ENCODE results near the gene STN1. TPM values are rescaled to one million over a fixed set of nuclear protein-coding genes. Genes with fewer than 3 reads are reported as not detected.

STN1 gene
- total RNA-seq, 1 donor from 2014 or later: 57.1 TPM

DNA sequence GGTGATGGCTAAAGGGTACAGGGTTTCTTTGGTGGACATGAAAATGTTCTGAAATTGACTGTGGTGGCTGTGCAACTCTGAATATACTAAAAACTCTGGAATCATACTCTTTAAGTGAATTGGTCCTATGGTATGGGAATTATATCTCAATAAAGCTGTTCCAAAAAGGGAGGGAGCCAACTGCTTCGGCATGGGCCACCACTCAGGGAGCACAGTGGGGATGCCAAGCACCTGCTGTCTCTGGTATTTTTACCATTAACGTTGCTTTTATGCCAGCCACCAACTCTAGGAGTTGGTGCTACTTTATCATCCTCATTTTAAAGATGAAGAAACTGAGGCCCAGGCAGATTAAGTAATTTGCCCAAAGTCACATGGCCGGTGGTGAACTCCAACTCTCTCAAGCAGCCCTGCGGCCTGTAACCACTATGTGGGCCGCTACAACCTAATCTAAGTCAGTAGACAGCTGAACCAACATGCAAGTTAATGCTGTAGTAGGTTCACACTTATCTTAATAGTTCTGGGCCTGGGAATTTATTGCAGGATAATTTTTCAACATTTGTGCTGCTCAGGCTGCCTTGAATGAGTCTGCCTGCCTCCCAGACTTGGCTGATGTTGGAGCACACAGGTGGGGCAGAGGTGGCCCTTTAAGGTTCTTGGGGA lies 83.4 kb downstream of the STN1 start:
- Mint-ChIP-seq H3K36me3 (ENCODE audit: unreplicated experiment) (no peaks in the 10 kb centered on the region), H3K4me3 (ENCODE audit: unreplicated experiment) (no peak overlapping the region), H3K27ac (ENCODE audit: unreplicated experiment) (no peak overlapping the region), H3K4me1 (ENCODE audit: low read depth, unreplicated experiment) (peaks cover 17% of the 10 kb centered on the region), H3K27me3 (ENCODE audit: unreplicated experiment) (peaks cover 4% of the 10 kb centered on the region), H3K9me3 (ENCODE audit: unreplicated experiment) (no peaks in the 10 kb centered on the region)
- TF ChIP-seq, protein P1, sequence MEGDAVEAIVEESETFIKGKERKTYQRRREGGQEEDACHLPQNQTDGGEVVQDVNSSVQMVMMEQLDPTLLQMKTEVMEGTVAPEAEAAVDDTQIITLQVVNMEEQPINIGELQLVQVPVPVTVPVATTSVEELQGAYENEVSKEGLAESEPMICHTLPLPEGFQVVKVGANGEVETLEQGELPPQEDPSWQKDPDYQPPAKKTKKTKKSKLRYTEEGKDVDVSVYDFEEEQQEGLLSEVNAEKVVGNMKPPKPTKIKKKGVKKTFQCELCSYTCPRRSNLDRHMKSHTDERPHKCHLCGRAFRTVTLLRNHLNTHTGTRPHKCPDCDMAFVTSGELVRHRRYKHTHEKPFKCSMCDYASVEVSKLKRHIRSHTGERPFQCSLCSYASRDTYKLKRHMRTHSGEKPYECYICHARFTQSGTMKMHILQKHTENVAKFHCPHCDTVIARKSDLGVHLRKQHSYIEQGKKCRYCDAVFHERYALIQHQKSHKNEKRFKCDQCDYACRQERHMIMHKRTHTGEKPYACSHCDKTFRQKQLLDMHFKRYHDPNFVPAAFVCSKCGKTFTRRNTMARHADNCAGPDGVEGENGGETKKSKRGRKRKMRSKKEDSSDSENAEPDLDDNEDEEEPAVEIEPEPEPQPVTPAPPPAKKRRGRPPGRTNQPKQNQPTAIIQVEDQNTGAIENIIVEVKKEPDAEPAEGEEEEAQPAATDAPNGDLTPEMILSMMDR (IDR thresholded peaks at IDR 0.05; ENCODE audit: partially characterized antibody, unreplicated experiment): no peak
- no peak for DNase-seq

DNA sequence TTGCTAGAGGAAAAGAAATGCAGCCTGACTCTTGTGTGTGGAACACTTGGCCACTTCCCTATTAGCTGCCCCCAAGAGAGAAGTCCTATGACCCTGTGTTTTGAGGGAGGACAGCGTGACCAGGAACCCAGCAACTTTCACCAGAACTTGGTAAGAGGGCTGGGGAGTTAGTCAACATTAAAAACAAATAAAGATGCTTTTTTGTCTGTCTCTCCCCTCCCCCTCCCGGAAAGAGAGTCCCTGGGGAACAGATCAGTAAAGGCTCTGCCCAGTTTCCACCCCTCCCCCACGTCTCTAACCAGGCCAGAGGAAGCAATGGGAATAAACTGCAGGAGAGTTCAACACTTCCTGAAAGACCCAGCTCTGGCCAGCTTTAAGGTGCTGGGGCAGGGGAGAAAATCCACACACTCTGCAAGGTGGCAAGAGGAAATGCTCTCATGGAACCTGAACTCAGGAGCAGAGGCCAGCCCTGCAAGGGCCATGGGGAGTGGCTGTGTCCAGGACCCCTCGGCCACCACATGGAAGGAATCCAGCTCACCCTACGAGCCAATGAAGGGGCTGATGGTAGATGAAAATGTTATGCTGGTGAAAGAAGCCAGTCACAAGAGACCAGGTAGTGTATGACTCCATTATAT lies 84.1 kb downstream of the STN1 start:
- DNase-seq: peak; percentile 58
- H3K4me1 Mint-ChIP-seq (ENCODE audit: low read depth, unreplicated experiment): peaks cover 15% of the 10 kb centered on the region
- peak overlapping the region; percentile 26 for H3K4me3 Mint-ChIP-seq (ENCODE audit: unreplicated experiment)
- H3K27me3 Mint-ChIP-seq (ENCODE audit: unreplicated experiment): peaks cover 4% of the 10 kb centered on the region
- no peaks in the 10 kb centered on the region for H3K9me3 Mint-ChIP-seq (ENCODE audit: unreplicated experiment)
- no peak overlapping the region for H3K27ac Mint-ChIP-seq (ENCODE audit: unreplicated experiment)
- H3K36me3 Mint-ChIP-seq (ENCODE audit: unreplicated experiment): no peaks in the 10 kb centered on the region
- TF ChIP-seq, protein P1 (IDR thresholded peaks at IDR 0.05; ENCODE audit: partially characterized antibody, unreplicated experiment): no peak

DNA sequence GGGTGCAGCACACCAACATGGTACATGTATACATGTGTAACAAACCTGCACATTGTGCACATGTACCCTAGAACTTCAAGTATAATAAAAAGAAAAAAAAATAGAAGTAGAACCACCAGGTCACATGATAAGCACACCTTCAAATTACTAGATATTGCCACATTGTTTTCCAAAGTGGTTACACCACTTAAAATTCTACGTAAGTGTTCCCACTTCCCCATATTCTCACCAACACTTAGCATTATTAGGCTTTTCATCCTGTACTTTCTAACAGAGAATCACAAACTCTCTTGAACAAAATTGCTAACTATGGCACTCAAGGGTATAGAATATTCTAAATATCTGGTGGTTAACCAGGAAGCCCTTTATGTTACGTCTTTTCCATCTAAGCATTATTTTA lies 85.2 kb downstream of the STN1 start:
- H3K27me3 Mint-ChIP-seq (ENCODE audit: unreplicated experiment): peaks cover 4% of the 10 kb centered on the region
- TF ChIP-seq, protein P1 (IDR thresholded peaks at IDR 0.05; ENCODE audit: partially characterized antibody, unreplicated experiment): no peak
- no peak for DNase-seq
- no peaks in the 10 kb centered on the region for H3K9me3 Mint-ChIP-seq (ENCODE audit: unreplicated experiment)
- no peak overlapping the region for H3K4me3 Mint-ChIP-seq (ENCODE audit: unreplicated experiment)
- H3K4me1 Mint-ChIP-seq (ENCODE audit: low read depth, unreplicated experiment): peaks cover 15% of the 10 kb centered on the region
- no peak overlapping the region for H3K27ac Mint-ChIP-seq (ENCODE audit: unreplicated experiment)
- H3K36me3 Mint-ChIP-seq (ENCODE audit: unreplicated experiment): no peaks in the 10 kb centered on the region

Other genes with a start within 250 kb of the STN1 start
- gene SH3PXD2A, start 62.6 kb downstream of the STN1 start, total RNA-seq (ENCODE audit: unreplicated experiment): 16.7 TPM
- gene SLK, start 49.0 kb upstream of the STN1 start, total RNA-seq (ENCODE audit: unreplicated experiment): 122 TPM
- gene COL17A1, start 167.7 kb upstream of the STN1 start, total RNA-seq (ENCODE audit: unreplicated experiment): not detected
- 4.7 TPM for gene SFR1, start 204.0 kb upstream of the STN1 start, total RNA-seq (ENCODE audit: unreplicated experiment)

All from glutamatergic neuron (in vitro differentiated cells).